Measurements from ENCODE around the gene TUFT1. TPM values are rescaled to one million over a fixed set of nuclear protein-coding genes. Genes with fewer than 3 reads are reported as not detected.

The TUFT1 gene
- total and polyA plus RNA-seq, 9 of the 15 experiments (the other 6 are each of a cell fraction or from before 2014, with no cell fraction given) = 0.54 to 2.0 (median 1.7) TPM

DNA sequence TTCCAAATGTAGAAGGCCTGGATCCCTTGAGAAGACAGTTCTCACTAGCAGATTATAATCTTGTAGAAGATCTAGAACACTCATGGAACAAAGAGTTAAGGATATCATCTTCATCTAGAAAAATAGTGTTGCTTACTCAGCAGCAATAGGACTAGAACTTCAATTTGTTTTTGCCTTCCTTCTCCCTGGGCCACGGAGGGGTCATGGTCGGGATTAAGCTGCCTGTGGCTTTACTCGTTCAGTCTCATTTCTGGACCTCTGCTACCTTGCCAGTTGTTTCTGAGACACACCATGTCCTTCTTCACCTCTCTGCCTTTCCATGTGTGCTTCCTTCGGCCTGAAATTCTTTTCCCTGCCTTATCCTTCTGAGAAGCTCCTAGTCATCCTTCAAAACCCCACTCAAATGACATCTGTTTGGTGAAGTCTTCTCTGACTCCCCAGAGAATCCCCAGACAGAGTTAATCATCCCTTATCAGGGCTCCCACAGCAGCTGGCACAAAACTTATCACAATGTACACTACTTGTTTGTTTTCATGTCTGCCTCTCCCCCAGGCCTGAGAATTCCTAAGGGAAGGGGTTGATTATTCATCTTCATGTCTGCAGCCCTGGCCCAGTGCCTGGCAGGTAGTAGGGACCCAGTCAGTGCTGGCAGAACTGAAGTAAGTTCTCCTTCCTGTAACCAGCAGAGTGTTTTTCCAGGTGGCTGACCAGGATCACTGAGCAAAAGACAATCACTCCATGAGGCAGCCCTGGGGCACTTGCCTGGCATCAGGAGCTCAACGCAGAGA lies 56.3 kb downstream of the TUFT1 start (continued):
- TF ChIP-seq SAFB2 (IDR thresholded peaks at IDR 0.05; ENCODE audit: borderline replicate concordance, low read depth, low read length, severe bottlenecking) (no peak), GATAD2A (IDR thresholded peaks at IDR 0.05) (peak; percentile 86), ZNF263 (CRISPR knock-in tag; IDR thresholded peaks at IDR 0.05; ENCODE audit: borderline replicate concordance) (peak; percentile 26; the same call in 1 of the 2 replicates), ZBTB7A (IDR thresholded peaks at IDR 0.05; ENCODE audit: borderline replicate concordance, control insufficient read depth, low read depth, low read length) (no peak), NR2C2 (CRISPR knock-in tag; IDR thresholded peaks at IDR 0.05) (no peak), NR2C2 (tag; IDR thresholded peaks at IDR 0.05) (no peak), SMARCE1 (IDR thresholded peaks at IDR 0.05) (peak; percentile 98), ZNF282 (CRISPR knock-in tag; IDR thresholded peaks at IDR 0.05) (no peak), ZNF23 (CRISPR knock-in tag; IDR thresholded peaks at IDR 0.05) (no peak), SOX6 (IDR thresholded peaks at IDR 0.05) (peak; percentile 98), RNF2 (IDR thresholded peaks at IDR 0.05) (0 out of 2 replicates have a peak, but pooled peaks have one; percentile 56)
- TF ChIP-seq, protein P1, sequence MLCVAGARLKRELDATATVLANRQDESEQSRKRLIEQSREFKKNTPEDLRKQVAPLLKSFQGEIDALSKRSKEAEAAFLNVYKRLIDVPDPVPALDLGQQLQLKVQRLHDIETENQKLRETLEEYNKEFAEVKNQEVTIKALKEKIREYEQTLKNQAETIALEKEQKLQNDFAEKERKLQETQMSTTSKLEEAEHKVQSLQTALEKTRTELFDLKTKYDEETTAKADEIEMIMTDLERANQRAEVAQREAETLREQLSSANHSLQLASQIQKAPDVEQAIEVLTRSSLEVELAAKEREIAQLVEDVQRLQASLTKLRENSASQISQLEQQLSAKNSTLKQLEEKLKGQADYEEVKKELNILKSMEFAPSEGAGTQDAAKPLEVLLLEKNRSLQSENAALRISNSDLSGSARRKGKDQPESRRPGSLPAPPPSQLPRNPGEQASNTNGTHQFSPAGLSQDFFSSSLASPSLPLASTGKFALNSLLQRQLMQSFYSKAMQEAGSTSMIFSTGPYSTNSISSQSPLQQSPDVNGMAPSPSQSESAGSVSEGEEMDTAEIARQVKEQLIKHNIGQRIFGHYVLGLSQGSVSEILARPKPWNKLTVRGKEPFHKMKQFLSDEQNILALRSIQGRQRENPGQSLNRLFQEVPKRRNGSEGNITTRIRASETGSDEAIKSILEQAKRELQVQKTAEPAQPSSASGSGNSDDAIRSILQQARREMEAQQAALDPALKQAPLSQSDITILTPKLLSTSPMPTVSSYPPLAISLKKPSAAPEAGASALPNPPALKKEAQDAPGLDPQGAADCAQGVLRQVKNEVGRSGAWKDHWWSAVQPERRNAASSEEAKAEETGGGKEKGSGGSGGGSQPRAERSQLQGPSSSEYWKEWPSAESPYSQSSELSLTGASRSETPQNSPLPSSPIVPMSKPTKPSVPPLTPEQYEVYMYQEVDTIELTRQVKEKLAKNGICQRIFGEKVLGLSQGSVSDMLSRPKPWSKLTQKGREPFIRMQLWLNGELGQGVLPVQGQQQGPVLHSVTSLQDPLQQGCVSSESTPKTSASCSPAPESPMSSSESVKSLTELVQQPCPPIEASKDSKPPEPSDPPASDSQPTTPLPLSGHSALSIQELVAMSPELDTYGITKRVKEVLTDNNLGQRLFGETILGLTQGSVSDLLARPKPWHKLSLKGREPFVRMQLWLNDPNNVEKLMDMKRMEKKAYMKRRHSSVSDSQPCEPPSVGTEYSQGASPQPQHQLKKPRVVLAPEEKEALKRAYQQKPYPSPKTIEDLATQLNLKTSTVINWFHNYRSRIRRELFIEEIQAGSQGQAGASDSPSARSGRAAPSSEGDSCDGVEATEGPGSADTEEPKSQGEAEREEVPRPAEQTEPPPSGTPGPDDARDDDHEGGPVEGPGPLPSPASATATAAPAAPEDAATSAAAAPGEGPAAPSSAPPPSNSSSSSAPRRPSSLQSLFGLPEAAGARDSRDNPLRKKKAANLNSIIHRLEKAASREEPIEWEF (CRISPR knock-in tag; IDR thresholded peaks at IDR 0.05) = no peak
- TF ChIP-seq, protein P2, sequence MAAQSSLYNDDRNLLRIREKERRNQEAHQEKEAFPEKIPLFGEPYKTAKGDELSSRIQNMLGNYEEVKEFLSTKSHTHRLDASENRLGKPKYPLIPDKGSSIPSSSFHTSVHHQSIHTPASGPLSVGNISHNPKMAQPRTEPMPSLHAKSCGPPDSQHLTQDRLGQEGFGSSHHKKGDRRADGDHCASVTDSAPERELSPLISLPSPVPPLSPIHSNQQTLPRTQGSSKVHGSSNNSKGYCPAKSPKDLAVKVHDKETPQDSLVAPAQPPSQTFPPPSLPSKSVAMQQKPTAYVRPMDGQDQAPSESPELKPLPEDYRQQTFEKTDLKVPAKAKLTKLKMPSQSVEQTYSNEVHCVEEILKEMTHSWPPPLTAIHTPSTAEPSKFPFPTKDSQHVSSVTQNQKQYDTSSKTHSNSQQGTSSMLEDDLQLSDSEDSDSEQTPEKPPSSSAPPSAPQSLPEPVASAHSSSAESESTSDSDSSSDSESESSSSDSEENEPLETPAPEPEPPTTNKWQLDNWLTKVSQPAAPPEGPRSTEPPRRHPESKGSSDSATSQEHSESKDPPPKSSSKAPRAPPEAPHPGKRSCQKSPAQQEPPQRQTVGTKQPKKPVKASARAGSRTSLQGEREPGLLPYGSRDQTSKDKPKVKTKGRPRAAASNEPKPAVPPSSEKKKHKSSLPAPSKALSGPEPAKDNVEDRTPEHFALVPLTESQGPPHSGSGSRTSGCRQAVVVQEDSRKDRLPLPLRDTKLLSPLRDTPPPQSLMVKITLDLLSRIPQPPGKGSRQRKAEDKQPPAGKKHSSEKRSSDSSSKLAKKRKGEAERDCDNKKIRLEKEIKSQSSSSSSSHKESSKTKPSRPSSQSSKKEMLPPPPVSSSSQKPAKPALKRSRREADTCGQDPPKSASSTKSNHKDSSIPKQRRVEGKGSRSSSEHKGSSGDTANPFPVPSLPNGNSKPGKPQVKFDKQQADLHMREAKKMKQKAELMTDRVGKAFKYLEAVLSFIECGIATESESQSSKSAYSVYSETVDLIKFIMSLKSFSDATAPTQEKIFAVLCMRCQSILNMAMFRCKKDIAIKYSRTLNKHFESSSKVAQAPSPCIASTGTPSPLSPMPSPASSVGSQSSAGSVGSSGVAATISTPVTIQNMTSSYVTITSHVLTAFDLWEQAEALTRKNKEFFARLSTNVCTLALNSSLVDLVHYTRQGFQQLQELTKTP (IDR thresholded peaks at IDR 0.05; ENCODE audit: low read depth in 1 of 2, partially characterized antibody in 2 of 2) = peak in 1 of 2 experiments; percentile 58
- TF ChIP-seq, protein P3, sequence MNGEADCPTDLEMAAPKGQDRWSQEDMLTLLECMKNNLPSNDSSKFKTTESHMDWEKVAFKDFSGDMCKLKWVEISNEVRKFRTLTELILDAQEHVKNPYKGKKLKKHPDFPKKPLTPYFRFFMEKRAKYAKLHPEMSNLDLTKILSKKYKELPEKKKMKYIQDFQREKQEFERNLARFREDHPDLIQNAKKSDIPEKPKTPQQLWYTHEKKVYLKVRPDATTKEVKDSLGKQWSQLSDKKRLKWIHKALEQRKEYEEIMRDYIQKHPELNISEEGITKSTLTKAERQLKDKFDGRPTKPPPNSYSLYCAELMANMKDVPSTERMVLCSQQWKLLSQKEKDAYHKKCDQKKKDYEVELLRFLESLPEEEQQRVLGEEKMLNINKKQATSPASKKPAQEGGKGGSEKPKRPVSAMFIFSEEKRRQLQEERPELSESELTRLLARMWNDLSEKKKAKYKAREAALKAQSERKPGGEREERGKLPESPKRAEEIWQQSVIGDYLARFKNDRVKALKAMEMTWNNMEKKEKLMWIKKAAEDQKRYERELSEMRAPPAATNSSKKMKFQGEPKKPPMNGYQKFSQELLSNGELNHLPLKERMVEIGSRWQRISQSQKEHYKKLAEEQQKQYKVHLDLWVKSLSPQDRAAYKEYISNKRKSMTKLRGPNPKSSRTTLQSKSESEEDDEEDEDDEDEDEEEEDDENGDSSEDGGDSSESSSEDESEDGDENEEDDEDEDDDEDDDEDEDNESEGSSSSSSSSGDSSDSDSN (IDR thresholded peaks at IDR 0.05; ENCODE audit: borderline replicate concordance in 1 of 2, low read depth in 2 of 2, low read length in 2 of 2) = 0 out of 4 replicates have a peak, but pooled peaks of 1 of the 2 experiments have one; percentile 30

All from K562 (cell line).